Glutamatergic neuron (in vitro differentiated cells): ENCODE data around the gene SLC17A9. TPM values are rescaled to one million over a fixed set of nuclear protein-coding genes. Genes with fewer than 3 reads are reported as not detected.

ENCODE experiments used
- DNase-seq: peaks from one replicate; pipeline ENCODE4 v3.0.0; 2022
- H3K27ac Mint-ChIP-seq: one replicate; pipeline ENCODE4 v1.8.0; 2020; ENCODE audit warnings: mild to moderate bottlenecking, mixed read lengths, inconsistent platforms; ENCODE audit not compliant: unreplicated experiment
- H3K27me3 Mint-ChIP-seq: one replicate; pipeline ENCODE4 v1.8.0; 2020; ENCODE audit warnings: mild to moderate bottlenecking, moderate library complexity, mixed read lengths, inconsistent platforms; ENCODE audit not compliant: unreplicated experiment
- H3K36me3 Mint-ChIP-seq: one replicate; pipeline ENCODE4 v1.8.0; 2020; ENCODE audit warnings: mild to moderate bottlenecking, mixed read lengths, inconsistent platforms; ENCODE audit not compliant: unreplicated experiment
- H3K4me1 Mint-ChIP-seq: one replicate; pipeline ENCODE4 v1.8.0; 2020; ENCODE audit warnings: mild to moderate bottlenecking, low read depth, mixed read lengths, inconsistent platforms; ENCODE audit not compliant: unreplicated experiment
- H3K4me3 Mint-ChIP-seq: one replicate; pipeline ENCODE4 v1.8.0; 2020; ENCODE audit warnings: mild to moderate bottlenecking, mixed read lengths, inconsistent platforms; ENCODE audit not compliant: unreplicated experiment
- H3K9me3 Mint-ChIP-seq: one replicate; pipeline ENCODE4 v1.8.0; 2020; ENCODE audit warnings: mild to moderate bottlenecking, moderate library complexity, mixed read lengths, inconsistent platforms; ENCODE audit not compliant: unreplicated experiment
- total RNA-seq: library from RNA; stranded (reverse); fragmentation: NEBNext Ultra II Directional; extraction: Animal tissue kit (Norgen Biotek cat#: 25700); gene quantifications from one replicate; pipeline ENCODE4 v1.2.1, GENCODE V29; 2021; ENCODE audit not compliant: unreplicated experiment
- TF ChIP-seq, protein P1 (sequence below): fragments of 200-600 bp; sonication (generic); IDR thresholded peaks from one replicate; pipeline ENCODE4 v1.5.0; 2021; ENCODE audit not compliant: partially characterized antibody, unreplicated experiment

Gene SLC17A9
- total RNA-seq, 1 donor from 2014 or later = 1.8 TPM

DNA sequence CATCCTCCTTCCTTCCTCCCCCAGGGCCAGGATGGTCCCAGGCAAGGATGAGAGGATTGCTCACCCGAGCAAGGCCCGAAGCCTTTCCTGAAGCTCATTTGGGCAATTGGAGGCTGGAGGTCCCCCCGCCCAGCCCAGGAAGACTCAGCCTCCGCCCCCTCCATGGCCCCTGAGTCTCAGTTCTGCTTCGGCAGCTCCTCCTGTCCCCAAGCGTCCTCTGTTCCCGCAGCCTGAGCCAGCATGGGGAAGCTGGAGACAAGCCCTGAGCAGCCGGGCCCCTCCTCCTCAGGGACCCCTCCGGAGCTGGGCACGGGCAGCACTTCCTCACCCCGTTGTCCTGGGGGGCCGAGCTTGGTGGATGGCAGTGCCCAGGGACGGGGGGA, 26.0 kb downstream of the SLC17A9 start:
- Mint-ChIP-seq H3K27me3 (peaks cover 6% of the 10 kb centered on the region), H3K4me3 (no peak overlapping the region), H3K27ac (peak overlapping the region; percentile 68), H3K36me3 (no peaks in the 10 kb centered on the region), H3K9me3 (peaks cover 9% of the 10 kb centered on the region), H3K4me1 (peaks cover 29% of the 10 kb centered on the region)
- TF ChIP-seq, protein P1, sequence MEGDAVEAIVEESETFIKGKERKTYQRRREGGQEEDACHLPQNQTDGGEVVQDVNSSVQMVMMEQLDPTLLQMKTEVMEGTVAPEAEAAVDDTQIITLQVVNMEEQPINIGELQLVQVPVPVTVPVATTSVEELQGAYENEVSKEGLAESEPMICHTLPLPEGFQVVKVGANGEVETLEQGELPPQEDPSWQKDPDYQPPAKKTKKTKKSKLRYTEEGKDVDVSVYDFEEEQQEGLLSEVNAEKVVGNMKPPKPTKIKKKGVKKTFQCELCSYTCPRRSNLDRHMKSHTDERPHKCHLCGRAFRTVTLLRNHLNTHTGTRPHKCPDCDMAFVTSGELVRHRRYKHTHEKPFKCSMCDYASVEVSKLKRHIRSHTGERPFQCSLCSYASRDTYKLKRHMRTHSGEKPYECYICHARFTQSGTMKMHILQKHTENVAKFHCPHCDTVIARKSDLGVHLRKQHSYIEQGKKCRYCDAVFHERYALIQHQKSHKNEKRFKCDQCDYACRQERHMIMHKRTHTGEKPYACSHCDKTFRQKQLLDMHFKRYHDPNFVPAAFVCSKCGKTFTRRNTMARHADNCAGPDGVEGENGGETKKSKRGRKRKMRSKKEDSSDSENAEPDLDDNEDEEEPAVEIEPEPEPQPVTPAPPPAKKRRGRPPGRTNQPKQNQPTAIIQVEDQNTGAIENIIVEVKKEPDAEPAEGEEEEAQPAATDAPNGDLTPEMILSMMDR = no peak
- no peak for DNase-seq

DNA sequence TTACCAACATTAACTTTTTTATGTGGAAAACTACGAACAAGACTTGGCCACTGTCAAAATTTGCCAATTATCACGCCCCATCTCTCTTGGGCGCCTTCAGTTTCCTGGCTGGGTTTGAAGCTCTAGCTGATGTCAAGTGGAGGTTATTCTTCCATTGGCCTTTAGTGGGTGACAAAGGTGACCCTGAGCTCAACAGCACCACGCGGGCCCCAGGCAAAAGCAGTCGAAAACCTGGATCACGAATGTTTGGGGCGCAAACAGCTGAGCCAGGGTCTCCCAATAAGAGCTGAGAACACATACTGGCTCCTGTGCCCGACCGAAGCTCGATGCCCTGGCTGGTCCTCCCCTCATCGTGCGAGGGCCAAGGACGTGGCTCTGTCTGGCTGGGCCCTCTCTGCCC, 26.8 kb downstream of the SLC17A9 start:
- peaks cover 37% of the 10 kb centered on the region for H3K4me1 Mint-ChIP-seq
- TF ChIP-seq, protein P1 = no peak
- peak overlapping the region; percentile 42 for H3K4me3 Mint-ChIP-seq
- H3K27ac Mint-ChIP-seq = peak overlapping the region; percentile 82
- DNase-seq = no peak
- H3K9me3 Mint-ChIP-seq = peaks cover 17% of the 10 kb centered on the region
- H3K36me3 Mint-ChIP-seq = no peaks in the 10 kb centered on the region
- H3K27me3 Mint-ChIP-seq = peaks cover 9% of the 10 kb centered on the region

DNA sequence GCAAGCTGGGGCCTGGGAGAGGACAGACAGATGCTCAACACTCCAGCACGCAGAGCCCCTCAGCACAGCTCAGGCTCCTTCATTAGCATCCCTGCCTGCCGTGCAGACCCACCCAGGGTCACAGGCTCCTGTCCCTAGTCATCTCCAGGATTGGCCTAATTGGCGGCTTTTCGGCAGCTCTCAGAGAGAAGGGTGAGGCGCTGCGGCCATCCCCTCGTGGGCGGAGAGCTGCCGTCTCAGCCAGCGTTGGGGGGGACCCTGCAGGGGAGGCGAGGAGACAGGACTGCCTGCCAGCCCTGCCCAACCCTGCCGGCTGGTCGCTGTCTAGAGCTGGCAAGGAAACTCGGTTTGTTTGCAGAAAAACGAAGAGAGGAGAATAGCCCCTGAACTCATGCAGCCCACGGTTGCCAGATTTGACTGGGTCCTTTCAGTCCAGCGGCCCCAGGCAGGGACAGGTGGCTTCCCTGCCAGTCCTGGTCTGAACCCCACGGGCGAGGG, 27.4 kb downstream of the SLC17A9 start:
- peak overlapping the region; percentile 91 for H3K27ac Mint-ChIP-seq
- H3K27me3 Mint-ChIP-seq = peaks cover 15% of the 10 kb centered on the region
- peaks cover 40% of the 10 kb centered on the region for H3K4me1 Mint-ChIP-seq

DNA sequence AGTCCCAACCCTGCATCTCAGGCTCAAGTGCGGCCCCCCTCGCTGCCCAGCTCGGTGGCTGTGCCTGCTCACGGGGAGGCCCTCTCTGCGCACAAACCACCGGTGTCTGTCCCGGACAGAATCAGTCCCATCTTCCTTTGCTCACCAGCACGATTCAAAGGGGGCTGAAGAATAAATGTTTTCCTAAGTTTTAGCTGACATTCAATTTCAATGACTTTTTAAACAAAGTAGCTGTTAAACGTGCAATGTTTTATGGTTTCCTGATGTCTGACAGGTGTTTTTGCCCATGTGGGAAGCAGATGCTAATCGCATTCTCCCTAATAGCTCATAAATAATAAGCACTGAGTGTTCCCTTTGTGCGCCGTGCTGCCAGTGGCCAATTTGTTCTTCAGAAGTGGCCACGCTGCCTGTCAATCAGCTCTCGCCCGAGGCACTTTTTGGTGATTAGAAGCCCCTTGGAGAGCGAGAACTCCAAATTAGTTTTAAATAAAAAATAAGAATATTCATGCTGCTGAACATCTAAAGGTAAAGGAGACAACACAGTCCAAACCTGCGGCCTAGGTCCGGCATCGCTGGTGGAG, 28.0 kb downstream of the SLC17A9 start:
- peak overlapping the region; percentile 91 for H3K27ac Mint-ChIP-seq
- DNase-seq = no peak
- peaks cover 43% of the 10 kb centered on the region for H3K4me1 Mint-ChIP-seq
- no peaks in the 10 kb centered on the region for H3K36me3 Mint-ChIP-seq
- peak overlapping the region; percentile 64 for H3K4me3 Mint-ChIP-seq
- TF ChIP-seq, protein P1 = no peak
- peaks cover 24% of the 10 kb centered on the region for H3K9me3 Mint-ChIP-seq
- peaks cover 15% of the 10 kb centered on the region for H3K27me3 Mint-ChIP-seq

More for the DNA sequence above, 27.4 kb downstream of the SLC17A9 start:
- DNase-seq = peak; percentile 58
- Mint-ChIP-seq H3K36me3 (no peaks in the 10 kb centered on the region), H3K4me3 (no peak overlapping the region), H3K9me3 (peaks cover 23% of the 10 kb centered on the region)
- TF ChIP-seq, protein P1 = no peak

DNA sequence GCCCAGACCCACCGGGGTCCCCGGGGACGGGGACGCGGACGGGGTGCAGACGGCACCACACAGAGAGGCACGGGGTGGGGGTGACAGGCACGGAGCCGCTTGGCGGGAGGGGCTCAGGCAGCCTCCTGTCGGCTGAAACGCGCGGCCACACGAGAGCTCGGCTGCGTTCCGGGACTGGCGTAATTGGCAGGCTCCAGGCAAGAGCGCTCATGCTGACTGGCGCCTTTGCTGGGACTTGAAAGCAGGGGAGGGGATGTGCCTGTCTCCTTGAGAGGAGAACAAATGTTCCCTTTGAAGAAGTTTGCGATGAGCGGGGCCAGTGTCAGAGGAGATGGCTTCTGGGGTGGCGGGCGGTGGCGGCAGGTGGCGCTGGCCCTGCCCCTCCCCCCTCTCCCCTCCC, 28.5 kb downstream of the SLC17A9 start:
- Mint-ChIP-seq H3K36me3 (no peaks in the 10 kb centered on the region), H3K9me3 (peaks cover 24% of the 10 kb centered on the region), H3K4me1 (peaks cover 44% of the 10 kb centered on the region), H3K27ac (no peak overlapping the region), H3K27me3 (peaks cover 18% of the 10 kb centered on the region), H3K4me3 (no peak overlapping the region)
- DNase-seq = peak; percentile 59
- TF ChIP-seq, protein P1 = no peak
